HEK293 (cell line): Measurements from ENCODE around the gene MOV10L1.

Experiments used
- CTCF ChIA-PET: fragments of 350-600 bp; formaldehyde crosslinking; extraction: SDS; loops from one replicate; lab custom pipeline; 2021; ENCODE audit warnings: antibody characterized with exemption; lab: Yijun Ruan, JAX
- POLR2A ChIA-PET: fragments of 300-600 bp; formaldehyde crosslinking; extraction: SDS; loops from one replicate; lab custom pipeline; 2020; ENCODE audit warnings: antibody characterized with exemption, inconsistent platforms; lab: Yijun Ruan, JAX
- H3K27ac ChIP-seq: fragments of 200-500 bp; sonication (Bioruptor generic); 2 replicates; pipeline ENCODE4 v1.5.1; 2014; ENCODE audit warnings: low read depth, low read length, control low read depth, inconsistent platforms; ENCODE audit errors: extremely low read depth
- H3K36me3 ChIP-seq, 2 experiments: fragments of 200-500 bp in 1 of 2; sonication (Bioruptor generic) in 1 of 2; 1 replicate in 1 of 2; 2 replicates in 1 of 2; pipeline ENCODE4 v1.5.1; 2014 to 2017; ENCODE audit warnings: inconsistent platforms in 2 of 2, low read length in 2 of 2; ENCODE audit not compliant: control insufficient read depth in 2 of 2, insufficient read depth in 1 of 2
- H3K4me1 ChIP-seq: fragments of 200-500 bp; sonication (Bioruptor generic); 2 replicates; pipeline ENCODE4 v1.5.1; 2014; ENCODE audit warnings: mild to moderate bottlenecking, low read length, inconsistent platforms; ENCODE audit not compliant: control insufficient read depth, insufficient read depth
- H3K4me3 ChIP-seq: 2 replicates; pipeline ENCODE4 v1.5.1; 2011; ENCODE audit warnings: low read depth, mild to moderate bottlenecking, control low read depth, low read length, moderate library complexity
- H3K9me3 ChIP-seq: fragments of 200-500 bp; sonication (Bioruptor generic); 2 replicates; pipeline ENCODE4 v1.5.1; 2014; ENCODE audit warnings: low read depth, low read length, inconsistent platforms; ENCODE audit not compliant: control insufficient read depth, insufficient read depth
- BCL11B ChIP-seq: fragments of 450-650 bp; formaldehyde crosslinking; IDR thresholded peaks from 2 replicates; pipeline ENCODE4 v1.5.1; 2016; ENCODE audit warnings: low read depth, missing biosample characterization, missing genetic modification characterization
- GLI2 ChIP-seq: fragments of 450-650 bp; formaldehyde crosslinking; IDR thresholded peaks from 2 replicates; pipeline ENCODE4; 2017; ENCODE audit warnings: missing biosample characterization, missing genetic modification characterization, low read depth, borderline replicate concordance
- PRDM10 ChIP-seq: fragments of 450-650 bp; formaldehyde crosslinking; IDR thresholded peaks from 2 replicates; pipeline ENCODE4 v1.5.1; 2016; ENCODE audit warnings: missing biosample characterization, missing genetic modification characterization
- ZBTB1 ChIP-seq: fragments of 450-650 bp; formaldehyde crosslinking; IDR thresholded peaks from 2 replicates; pipeline ENCODE4 v1.5.1; 2016; ENCODE audit warnings: missing biosample characterization, missing genetic modification characterization
- ZBTB44 ChIP-seq: fragments of 450-650 bp; IDR thresholded peaks from 2 replicates; pipeline ENCODE4 v1.5.1; 2018; ENCODE audit warnings: missing biosample characterization, mild to moderate bottlenecking, missing genetic modification characterization
- ZIC2 ChIP-seq: fragments of 450-650 bp; formaldehyde crosslinking; IDR thresholded peaks from 2 replicates; pipeline ENCODE4 v1.5.1; 2016; ENCODE audit warnings: missing biosample characterization, missing genetic modification characterization
- ZNF114 ChIP-seq: fragments of 450-650 bp; formaldehyde crosslinking; IDR thresholded peaks from 2 replicates; pipeline ENCODE4 v1.5.0; 2017; ENCODE audit warnings: missing biosample characterization, missing genetic modification characterization
- ZNF248 ChIP-seq: fragments of 450-650 bp; formaldehyde crosslinking; IDR thresholded peaks from 2 replicates; pipeline ENCODE4 v1.5.1; 2017; ENCODE audit warnings: missing biosample characterization, missing genetic modification characterization
- ZNF561 ChIP-seq: fragments of 450-650 bp; IDR thresholded peaks from 2 replicates; pipeline ENCODE4 v1.5.1; 2018; ENCODE audit warnings: missing biosample characterization, missing genetic modification characterization, borderline replicate concordance
- ZNF629 ChIP-seq: fragments of 450-650 bp; formaldehyde crosslinking; IDR thresholded peaks from 2 replicates; pipeline ENCODE4 v1.5.1; 2017; ENCODE audit warnings: missing biosample characterization, missing genetic modification characterization
- ZNF768 ChIP-seq: fragments of 450-650 bp; formaldehyde crosslinking; IDR thresholded peaks from 2 replicates; pipeline ENCODE4 v1.5.1; 2018; ENCODE audit warnings: missing biosample characterization, mild to moderate bottlenecking, missing genetic modification characterization
- ZNF776 ChIP-seq: fragments of 450-650 bp; formaldehyde crosslinking; IDR thresholded peaks from 2 replicates; pipeline ENCODE4 v1.5.0; 2017; ENCODE audit warnings: missing biosample characterization, missing genetic modification characterization, borderline replicate concordance
- ZNF792 ChIP-seq: fragments of 450-650 bp; formaldehyde crosslinking; IDR thresholded peaks from 2 replicates; pipeline ENCODE4 v1.5.1; 2016; ENCODE audit warnings: missing biosample characterization, missing genetic modification characterization

MOV10L1 gene

GRCh38 chr22:50175191-50175461 lies 85.3 kb downstream of the MOV10L1 start (continued):
- no peak for TF ChIP-seq ZNF768 (tag by site-specific recombination)
- TF ChIP-seq ZBTB44 (tag by site-specific recombination) = no peak

- peak; percentile 56; the same call in 1 of the 2 replicates for TF ChIP-seq PRDM10 (tag by site-specific recombination)
- no peak for TF ChIP-seq BCL11B (tag by site-specific recombination)
- TF ChIP-seq GLI2 = no peak
- 0 out of 2 replicates have a peak, but pooled peaks have one; percentile 4 for TF ChIP-seq ZIC2 (tag by site-specific recombination)
- no peak overlapping the region for H3K27ac ChIP-seq
- no peaks in the 10 kb centered on the region for H3K9me3 ChIP-seq
- CTCF ChIA-PET = no interaction called here
- no peaks in the 10 kb centered on the region for H3K4me1 ChIP-seq
- POLR2A ChIA-PET = no interaction called here
- peaks cover 0 to 35% of the 10 kb centered on the region in 2 experiments; a peak in 1 of 3 replicates for H3K36me3 ChIP-seq
- no peak overlapping the region for H3K4me3 ChIP-seq
Observed at GRCh38 chr22:50175921-50176849, 86.4 kb downstream of the MOV10L1 start.

- Histone ChIP-seq H3K4me1 (no peaks in the 10 kb centered on the region), H3K27ac (no peak overlapping the region), H3K36me3 (peaks cover 0 to 35% of the 10 kb centered on the region in 2 experiments; a peak in 1 of 3 replicates), H3K9me3 (no peaks in the 10 kb centered on the region), H3K4me3 (no peak overlapping the region)
- no peak for TF ChIP-seq ZNF114
- no peak for TF ChIP-seq ZNF776 (tag by site-specific recombination)
- TF ChIP-seq ZNF629 (tag by site-specific recombination) = no peak
- POLR2A ChIA-PET = no interaction called here
- CTCF ChIA-PET = no interaction called here
Observed at GRCh38 chr22:50176850-50177536, 87.2 kb downstream of the MOV10L1 start.

- TF ChIP-seq ZBTB1 = no peak
- TF ChIP-seq ZNF561 = no peak
- TF ChIP-seq ZNF792 (tag by site-specific recombination) = no peak
- no peak for TF ChIP-seq ZNF248
- TF ChIP-seq, all 188 proteins: peak for 0
- Histone ChIP-seq H3K27ac (no peak overlapping the region), H3K4me3 (no peak overlapping the region), H3K9me3 (no peaks in the 10 kb centered on the region), H3K4me1 (no peaks in the 10 kb centered on the region), H3K36me3 (peaks cover 0 to 35% of the 10 kb centered on the region in 2 experiments; a peak in 1 of 3 replicates)
- ChIA-PET CTCF (no interaction called here), POLR2A (no interaction called here)
Observed at GRCh38 chr22:50177537-50178470, 88.0 kb downstream of the MOV10L1 start.
